ENCODE results near the gene ZNF488. TPM values are rescaled to one million over a fixed set of nuclear protein-coding genes. Genes with fewer than 3 reads are reported as not detected.

The ZNF488 gene
- total RNA-seq, 4 donors from 2014 or later: 0.11 TPM; not detected in 3

DNA sequence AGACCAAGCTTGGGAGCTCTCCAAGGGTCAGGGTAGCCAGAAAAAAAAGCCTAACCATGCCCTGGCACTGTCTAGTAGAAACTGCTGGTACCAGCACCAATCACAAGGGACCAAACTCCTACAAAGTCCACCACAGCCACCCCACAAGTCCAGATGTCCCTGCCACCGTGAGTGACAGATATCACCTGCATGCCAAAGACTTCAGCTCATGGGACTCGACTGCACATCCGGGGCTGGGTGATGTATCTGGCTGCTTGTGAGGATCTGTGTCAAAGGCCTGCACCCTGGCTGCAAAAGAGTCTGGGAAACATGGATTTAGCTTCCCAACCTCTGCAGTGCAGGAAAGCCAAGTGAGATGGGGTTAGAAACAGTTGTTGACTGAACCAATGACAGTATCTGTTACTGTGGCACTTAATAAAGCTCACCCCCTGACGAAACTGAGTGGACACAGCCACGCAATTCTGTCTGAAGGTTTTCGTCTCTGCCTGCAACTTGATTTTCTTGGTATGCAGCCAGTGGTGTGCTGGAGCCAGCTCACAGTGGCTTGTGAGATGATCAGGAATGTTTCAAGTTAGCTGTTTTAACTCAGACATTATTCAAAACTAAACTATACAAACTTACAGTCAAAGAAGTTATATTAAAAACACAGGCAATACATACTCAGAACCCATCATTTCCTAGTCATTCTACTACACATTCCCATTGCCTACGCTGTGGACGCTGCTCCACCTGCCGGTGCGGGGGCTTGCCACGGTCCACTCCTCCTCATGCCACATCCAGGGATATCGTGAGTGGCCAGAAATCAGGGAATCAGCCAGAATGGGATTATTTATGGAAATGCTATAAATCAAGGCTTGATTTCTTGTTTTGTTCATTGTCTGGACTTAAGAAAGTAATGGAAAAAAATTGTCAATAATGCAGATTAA is 9.2 kb downstream of the ZNF488 start:
- TF ChIP-seq, protein P1, sequence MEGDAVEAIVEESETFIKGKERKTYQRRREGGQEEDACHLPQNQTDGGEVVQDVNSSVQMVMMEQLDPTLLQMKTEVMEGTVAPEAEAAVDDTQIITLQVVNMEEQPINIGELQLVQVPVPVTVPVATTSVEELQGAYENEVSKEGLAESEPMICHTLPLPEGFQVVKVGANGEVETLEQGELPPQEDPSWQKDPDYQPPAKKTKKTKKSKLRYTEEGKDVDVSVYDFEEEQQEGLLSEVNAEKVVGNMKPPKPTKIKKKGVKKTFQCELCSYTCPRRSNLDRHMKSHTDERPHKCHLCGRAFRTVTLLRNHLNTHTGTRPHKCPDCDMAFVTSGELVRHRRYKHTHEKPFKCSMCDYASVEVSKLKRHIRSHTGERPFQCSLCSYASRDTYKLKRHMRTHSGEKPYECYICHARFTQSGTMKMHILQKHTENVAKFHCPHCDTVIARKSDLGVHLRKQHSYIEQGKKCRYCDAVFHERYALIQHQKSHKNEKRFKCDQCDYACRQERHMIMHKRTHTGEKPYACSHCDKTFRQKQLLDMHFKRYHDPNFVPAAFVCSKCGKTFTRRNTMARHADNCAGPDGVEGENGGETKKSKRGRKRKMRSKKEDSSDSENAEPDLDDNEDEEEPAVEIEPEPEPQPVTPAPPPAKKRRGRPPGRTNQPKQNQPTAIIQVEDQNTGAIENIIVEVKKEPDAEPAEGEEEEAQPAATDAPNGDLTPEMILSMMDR (IDR thresholded peaks at IDR 0.05): peak; percentile 12 to 19 (median 12)
- TF ChIP-seq EP300 (IDR thresholded peaks at IDR 0.05): no peak
- TF ChIP-seq POLR2A (IDR thresholded peaks at IDR 0.05; ENCODE audit: low read depth): no peak
- no peak for TF ChIP-seq POLR2AphosphoS5 (IDR thresholded peaks at IDR 0.05)
- WGBS: 29% methylated on average over 12 of the region's 12 CpGs
- intact Hi-C loops (cut with DNase I): no loop called here
- DNase-seq (ENCODE audit: extremely low spot score): no peak
- peaks cover 0 to 23% (median 0%) of the 10 kb centered on the region in 4 donors for H3K27me3 ChIP-seq
- no peaks in the 10 kb centered on the region for H3K36me3 ChIP-seq
- H3K9me3 ChIP-seq: no peaks in the 10 kb centered on the region
- peaks cover 0 to 15% (median 13%) of the 10 kb centered on the region in 4 donors for H3K4me1 ChIP-seq
- no peak overlapping the region for H3K27ac ChIP-seq (replicated peaks in 1 of 4)
- no peak overlapping the region for H3K4me3 ChIP-seq

DNA sequence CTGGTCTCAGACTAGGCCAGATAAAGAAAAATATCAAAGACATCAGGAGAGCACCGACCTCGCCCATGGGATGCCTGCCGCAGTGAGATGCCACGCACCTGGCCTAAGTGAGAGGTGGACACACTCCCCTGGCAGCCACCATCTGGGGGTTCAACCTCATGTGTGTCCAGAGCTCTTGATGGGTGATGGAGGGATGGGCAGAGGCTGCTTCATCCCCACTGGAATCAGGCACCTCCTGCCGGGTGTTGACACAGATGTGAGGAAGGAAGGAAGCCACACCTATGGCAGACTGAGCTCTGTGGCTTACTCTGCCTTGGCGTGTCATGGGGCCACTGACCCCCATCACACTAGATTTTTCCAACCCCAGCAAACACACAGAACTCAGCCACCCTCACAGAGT is 11.4 kb downstream of the ZNF488 start:
- no peaks in the 10 kb centered on the region for H3K9me3 ChIP-seq
- H3K27ac ChIP-seq (replicated peaks in 1 of 4): no peak overlapping the region
- intact Hi-C loops (cut with DNase I): no loop called here
- WGBS: 86% methylated on average over 6 of the region's 6 CpGs
- no peak for DNase-seq (ENCODE audit: extremely low spot score)
- H3K27me3 ChIP-seq: peaks cover 0 to 6% (median 0%) of the 10 kb centered on the region in 4 donors
- H3K4me1 ChIP-seq: peaks cover 0 to 15% (median 13%) of the 10 kb centered on the region in 4 donors
- TF ChIP-seq EP300 (IDR thresholded peaks at IDR 0.05) (no peak), POLR2AphosphoS5 (IDR thresholded peaks at IDR 0.05) (no peak), POLR2A (IDR thresholded peaks at IDR 0.05; ENCODE audit: low read depth) (no peak)
- TF ChIP-seq, protein P1 (IDR thresholded peaks at IDR 0.05): no peak
- no peak overlapping the region for H3K4me3 ChIP-seq
- no peaks in the 10 kb centered on the region for H3K36me3 ChIP-seq

DNA sequence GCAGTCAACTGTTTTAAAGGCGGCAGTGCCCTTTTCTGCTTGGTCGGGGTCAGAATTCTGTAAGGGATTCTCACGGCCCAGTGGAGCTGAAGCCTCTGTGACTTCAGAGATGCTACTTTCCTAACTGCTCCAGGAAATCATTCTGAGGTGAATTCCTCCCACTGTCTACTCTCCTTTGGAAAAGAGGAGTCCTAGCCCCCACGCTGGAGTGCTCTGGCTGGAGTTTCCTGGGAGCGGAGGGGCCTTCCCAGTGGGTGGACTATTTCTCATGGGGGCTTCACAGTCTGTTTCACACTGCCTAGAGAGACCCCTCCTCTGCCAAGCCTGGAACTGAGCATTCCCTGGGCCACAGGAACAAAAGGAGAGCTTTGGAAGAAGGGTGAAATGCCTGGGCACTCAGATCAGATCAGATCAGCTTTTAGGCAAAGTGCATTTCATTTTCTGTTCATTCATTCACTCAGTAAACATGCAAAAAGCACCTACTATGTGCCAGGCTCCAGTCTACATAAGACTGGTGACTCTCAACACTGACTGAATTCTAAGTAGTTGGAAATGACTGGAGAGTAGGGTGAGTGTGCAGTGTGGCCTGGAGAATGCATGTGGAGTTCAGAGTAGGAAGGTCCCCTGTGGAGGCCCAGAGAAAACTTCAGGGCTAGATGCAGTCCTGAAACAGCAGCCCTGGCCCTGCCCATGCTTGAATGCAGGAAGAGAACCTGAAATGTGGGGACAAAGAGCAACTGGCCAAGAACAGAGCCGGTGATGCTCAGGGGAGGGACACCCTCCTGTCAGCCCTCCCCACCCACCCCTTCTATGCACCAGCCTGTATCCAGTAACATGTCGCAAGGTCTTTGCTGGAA is 12.2 kb downstream of the ZNF488 start:
- H3K27ac ChIP-seq (replicated peaks in 1 of 4): no peak overlapping the region
- no peak overlapping the region for H3K4me3 ChIP-seq
- H3K27me3 ChIP-seq: peaks cover 0 to 4% (median 0%) of the 10 kb centered on the region in 4 donors
- DNase-seq (ENCODE audit: extremely low spot score): no peak
- 87% methylated on average over 6 of the region's 7 CpGs for WGBS
- H3K9me3 ChIP-seq: no peaks in the 10 kb centered on the region
- intact Hi-C loops (cut with DNase I): no loop called here
- H3K36me3 ChIP-seq: no peaks in the 10 kb centered on the region
- TF ChIP-seq, protein P1 (IDR thresholded peaks at IDR 0.05): no peak
- TF ChIP-seq EP300 (IDR thresholded peaks at IDR 0.05) (no peak), POLR2AphosphoS5 (IDR thresholded peaks at IDR 0.05) (no peak), POLR2A (IDR thresholded peaks at IDR 0.05; ENCODE audit: low read depth) (no peak)
- peaks cover 0 to 15% (median 13%) of the 10 kb centered on the region in 4 donors for H3K4me1 ChIP-seq

GRCh38 chr10:47370878-47371277 is 13.2 kb downstream of the ZNF488 start:
- H3K27me3 ChIP-seq: no peaks in the 10 kb centered on the region
- intact Hi-C loops (cut with DNase I): no loop called here
- H3K36me3 ChIP-seq: no peaks in the 10 kb centered on the region
- no peaks in the 10 kb centered on the region for H3K9me3 ChIP-seq
- H3K4me1 ChIP-seq: peaks cover 0 to 15% (median 13%) of the 10 kb centered on the region in 4 donors
- no peak overlapping the region for H3K4me3 ChIP-seq
- no peak for TF ChIP-seq POLR2AphosphoS5 (IDR thresholded peaks at IDR 0.05)
- TF ChIP-seq POLR2A (IDR thresholded peaks at IDR 0.05; ENCODE audit: low read depth): no peak
- TF ChIP-seq, protein P1 (IDR thresholded peaks at IDR 0.05): no peak
- TF ChIP-seq EP300 (IDR thresholded peaks at IDR 0.05): no peak
- WGBS: 93% methylated on average over 7 of the region's 7 CpGs
- H3K27ac ChIP-seq (replicated peaks in 1 of 4): no peak overlapping the region
- no peak for DNase-seq (ENCODE audit: extremely low spot score)

Measured in esophagus muscularis mucosa (tissue), 4 donors.